ENCODE measurements around the gene SPATS2L. TPM values are rescaled to one million over a fixed set of nuclear protein-coding genes. Genes with fewer than 3 reads are reported as not detected.

The SPATS2L gene, protein sequence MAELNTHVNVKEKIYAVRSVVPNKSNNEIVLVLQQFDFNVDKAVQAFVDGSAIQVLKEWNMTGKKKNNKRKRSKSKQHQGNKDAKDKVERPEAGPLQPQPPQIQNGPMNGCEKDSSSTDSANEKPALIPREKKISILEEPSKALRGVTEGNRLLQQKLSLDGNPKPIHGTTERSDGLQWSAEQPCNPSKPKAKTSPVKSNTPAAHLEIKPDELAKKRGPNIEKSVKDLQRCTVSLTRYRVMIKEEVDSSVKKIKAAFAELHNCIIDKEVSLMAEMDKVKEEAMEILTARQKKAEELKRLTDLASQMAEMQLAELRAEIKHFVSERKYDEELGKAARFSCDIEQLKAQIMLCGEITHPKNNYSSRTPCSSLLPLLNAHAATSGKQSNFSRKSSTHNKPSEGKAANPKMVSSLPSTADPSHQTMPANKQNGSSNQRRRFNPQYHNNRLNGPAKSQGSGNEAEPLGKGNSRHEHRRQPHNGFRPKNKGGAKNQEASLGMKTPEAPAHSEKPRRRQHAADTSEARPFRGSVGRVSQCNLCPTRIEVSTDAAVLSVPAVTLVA
- total RNA-seq, result 100 to 1,000 TPM in 1 of 4 donors, 10 to 100 TPM in 3; 51.9 to 151 (median 78.9) TPM

DNA sequence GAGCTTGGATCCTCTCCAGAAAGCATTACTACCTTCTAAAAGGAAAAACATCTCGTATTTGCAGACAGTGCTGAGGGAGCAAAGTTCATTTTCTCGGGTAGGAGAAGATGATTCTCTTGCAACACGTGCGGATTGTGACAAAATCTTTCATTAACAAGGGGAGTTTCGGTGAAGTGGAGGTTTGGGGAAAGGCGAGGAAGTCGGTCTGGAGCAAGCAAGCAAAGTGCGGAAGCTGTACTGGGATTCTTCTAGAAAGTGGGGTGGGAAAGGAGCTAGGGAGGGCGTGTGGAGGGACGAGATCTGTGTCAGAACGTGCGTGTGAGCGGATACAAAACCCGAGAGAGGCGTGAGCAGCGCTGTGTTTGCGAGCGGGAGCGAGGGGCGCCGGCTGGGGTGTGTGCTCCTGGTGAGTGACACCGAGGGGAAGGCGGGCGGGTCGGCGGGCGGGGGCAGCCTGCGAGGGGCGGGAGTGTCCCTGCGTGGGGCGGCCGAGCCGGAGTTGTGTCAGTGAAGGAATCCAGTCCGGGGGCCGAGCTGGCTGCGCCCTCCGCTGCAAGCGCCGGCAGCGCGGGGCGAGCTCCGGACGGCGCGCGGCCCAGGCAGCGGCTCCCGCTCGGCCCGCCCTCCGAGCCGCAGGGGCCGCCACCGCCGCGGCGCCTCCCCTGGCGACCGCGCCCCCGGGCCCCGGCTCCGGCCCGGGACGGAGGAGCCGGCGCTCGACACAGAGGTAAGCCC, at the start of gene SPATS2L:
Gene SPATS2L (plus strand): TSS at position 498 of the 735 bp plus-strand sequence. CDS start 82,552 bp downstream, outside the sequence.
- Histone ChIP-seq H3K9me3 (no peaks in the 10 kb centered on the region), H3K27ac (replicated peaks in 1 of 4) (peak within 1 kb of the TSS; percentile 83 to 96 (median 92)), H3K4me1 (peaks cover 28 to 44% (median 39%) of the 10 kb centered on the region in 4 donors), H3K27me3 (no peaks in the 10 kb centered on the region), H3K4me3 (peak within 1 kb of the TSS; percentile 80 to 98 (median 94)), H3K36me3 (no peaks in the 10 kb centered on the region)
- intact Hi-C loops (cut with DNase I), result loop anchor here (5.0 kb wide), 1 partner anchor 324 kb away; no protein-coding TSS in a partner anchor
- peak; percentile 94 for DNase-seq (ENCODE audit: extremely low spot score)
- WGBS, result 1% methylated on average over 29 of the region's 69 CpGs
- TF ChIP-seq, protein P1, sequence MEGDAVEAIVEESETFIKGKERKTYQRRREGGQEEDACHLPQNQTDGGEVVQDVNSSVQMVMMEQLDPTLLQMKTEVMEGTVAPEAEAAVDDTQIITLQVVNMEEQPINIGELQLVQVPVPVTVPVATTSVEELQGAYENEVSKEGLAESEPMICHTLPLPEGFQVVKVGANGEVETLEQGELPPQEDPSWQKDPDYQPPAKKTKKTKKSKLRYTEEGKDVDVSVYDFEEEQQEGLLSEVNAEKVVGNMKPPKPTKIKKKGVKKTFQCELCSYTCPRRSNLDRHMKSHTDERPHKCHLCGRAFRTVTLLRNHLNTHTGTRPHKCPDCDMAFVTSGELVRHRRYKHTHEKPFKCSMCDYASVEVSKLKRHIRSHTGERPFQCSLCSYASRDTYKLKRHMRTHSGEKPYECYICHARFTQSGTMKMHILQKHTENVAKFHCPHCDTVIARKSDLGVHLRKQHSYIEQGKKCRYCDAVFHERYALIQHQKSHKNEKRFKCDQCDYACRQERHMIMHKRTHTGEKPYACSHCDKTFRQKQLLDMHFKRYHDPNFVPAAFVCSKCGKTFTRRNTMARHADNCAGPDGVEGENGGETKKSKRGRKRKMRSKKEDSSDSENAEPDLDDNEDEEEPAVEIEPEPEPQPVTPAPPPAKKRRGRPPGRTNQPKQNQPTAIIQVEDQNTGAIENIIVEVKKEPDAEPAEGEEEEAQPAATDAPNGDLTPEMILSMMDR (IDR thresholded peaks at IDR 0.05), result no peak
- peak; percentile 60 to 80 for TF ChIP-seq POLR2AphosphoS5 (IDR thresholded peaks at IDR 0.05)

DNA sequence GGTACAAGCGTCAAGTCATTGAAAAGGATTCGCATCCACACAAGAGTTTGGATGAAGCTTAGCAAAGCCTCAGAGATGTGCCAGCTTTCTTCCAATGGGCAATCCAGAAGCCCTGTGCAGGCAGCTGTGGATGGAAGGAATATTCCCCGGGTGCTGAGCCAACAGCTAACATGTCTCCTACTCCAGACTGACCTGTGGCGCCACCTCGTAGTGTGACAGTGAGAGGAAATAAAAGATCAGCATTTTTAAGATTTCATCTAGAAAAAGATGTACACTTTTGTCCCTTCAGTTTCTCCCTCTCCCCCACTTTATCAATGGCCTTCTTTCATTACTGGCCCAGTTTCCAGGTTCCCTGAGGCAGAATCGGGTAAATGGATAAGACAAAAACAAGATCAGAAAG, 48.9 kb upstream of the SPATS2L start:
- no peaks in the 10 kb centered on the region for H3K36me3 ChIP-seq
- H3K4me1 ChIP-seq, result peaks cover 8 to 11% (median 10%) of the 10 kb centered on the region in 4 donors
- no peak overlapping the region for H3K4me3 ChIP-seq
- intact Hi-C loops (cut with DNase I), result no loop called here
- no peak overlapping the region for H3K27ac ChIP-seq (replicated peaks in 1 of 4)
- WGBS, result 93% methylated on average over 6 of the region's 6 CpGs
- DNase-seq (ENCODE audit: extremely low spot score), result peak; percentile 80
- no peaks in the 10 kb centered on the region for H3K27me3 ChIP-seq
- H3K9me3 ChIP-seq, result no peaks in the 10 kb centered on the region
- no peak for TF ChIP-seq EP300 (IDR thresholded peaks at IDR 0.05)
- TF ChIP-seq POLR2A (IDR thresholded peaks at IDR 0.05; ENCODE audit: low read depth), result no peak
- no peak for TF ChIP-seq POLR2AphosphoS5 (IDR thresholded peaks at IDR 0.05)
- TF ChIP-seq, protein P1 (IDR thresholded peaks at IDR 0.05), result no peak

DNA sequence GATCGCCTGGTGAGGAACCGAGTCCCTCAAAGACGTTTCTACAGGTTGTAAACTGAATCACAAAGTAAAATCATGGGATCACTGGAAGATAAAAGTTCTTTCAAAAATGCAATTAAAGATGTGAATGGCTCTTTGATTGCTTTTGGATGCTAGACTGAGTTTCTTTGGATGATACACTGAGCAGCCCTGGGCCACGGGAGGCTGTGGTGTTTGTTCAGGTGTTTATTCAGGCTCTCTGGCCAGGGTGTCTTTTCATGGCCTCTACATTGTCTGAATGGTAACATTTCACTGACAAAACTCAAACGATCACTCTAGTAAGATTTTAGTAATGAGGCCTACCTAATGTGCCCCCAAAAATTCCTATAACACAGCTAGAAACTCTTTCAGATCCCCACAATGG, 48.4 kb upstream of the SPATS2L start:
- Histone ChIP-seq H3K36me3 (no peaks in the 10 kb centered on the region), H3K4me1 (peaks cover 6 to 7% (median 7%) of the 10 kb centered on the region in 4 donors), H3K27me3 (no peaks in the 10 kb centered on the region), H3K4me3 (no peak overlapping the region), H3K9me3 (no peaks in the 10 kb centered on the region), H3K27ac (replicated peaks in 1 of 4) (no peak overlapping the region)
- 88% methylated on average over 5 of the region's 5 CpGs for WGBS
- intact Hi-C loops (cut with DNase I), result no loop called here
- peak; percentile 50 for DNase-seq (ENCODE audit: extremely low spot score)
- no peak for TF ChIP-seq POLR2A (IDR thresholded peaks at IDR 0.05; ENCODE audit: low read depth)
- TF ChIP-seq, protein P1 (IDR thresholded peaks at IDR 0.05), result no peak
- TF ChIP-seq EP300 (IDR thresholded peaks at IDR 0.05), result no peak

DNA sequence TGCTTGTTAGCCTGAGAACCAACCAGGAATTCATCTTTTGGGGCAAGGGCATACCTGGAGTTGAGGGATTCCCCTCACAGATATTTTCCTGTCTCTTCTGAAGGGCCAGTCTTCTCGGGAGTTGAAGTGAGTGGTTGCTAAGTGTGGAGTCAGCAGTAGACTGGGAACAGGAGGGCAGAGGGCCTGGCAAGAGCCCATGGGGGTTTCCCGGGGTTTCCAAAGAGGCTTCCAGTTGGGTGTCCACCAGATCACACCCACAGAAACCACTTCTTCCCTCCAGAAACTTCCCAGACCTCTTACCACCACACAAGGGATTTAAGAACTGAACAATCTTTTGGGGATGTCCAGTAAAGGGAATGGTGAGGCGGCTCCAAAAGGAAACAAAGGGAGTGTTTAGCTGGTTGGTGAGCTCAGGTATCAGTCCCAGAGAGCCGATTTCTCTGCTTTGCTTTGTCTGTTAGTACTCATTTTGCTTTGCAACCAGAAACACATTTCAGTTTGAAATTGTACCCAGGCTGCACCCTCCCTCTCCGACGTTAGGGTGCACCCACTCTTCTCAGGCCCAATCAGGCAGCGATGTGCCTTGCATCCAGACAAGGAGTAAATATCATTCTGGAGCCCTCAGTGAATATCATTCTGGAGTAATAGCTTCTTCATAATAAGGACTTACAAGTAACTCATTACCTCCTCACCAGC, 47.5 kb upstream of the SPATS2L start:
- Histone ChIP-seq H3K27ac (replicated peaks in 1 of 4) (no peak overlapping the region), H3K4me3 (no peak overlapping the region), H3K4me1 (no peaks in the 10 kb centered on the region), H3K36me3 (no peaks in the 10 kb centered on the region), H3K27me3 (no peaks in the 10 kb centered on the region), H3K9me3 (no peaks in the 10 kb centered on the region)
- TF ChIP-seq POLR2AphosphoS5 (IDR thresholded peaks at IDR 0.05) (no peak), EP300 (IDR thresholded peaks at IDR 0.05) (no peak), POLR2A (IDR thresholded peaks at IDR 0.05; ENCODE audit: low read depth) (no peak)
- TF ChIP-seq, protein P1 (IDR thresholded peaks at IDR 0.05), result no peak
- 78% methylated on average over 7 of the region's 7 CpGs for WGBS
- intact Hi-C loops (cut with DNase I), result no loop called here
- peak; percentile 83 for DNase-seq (ENCODE audit: extremely low spot score)

Measured in esophagus muscularis mucosa (tissue), 4 donors.